Trophoblast cell (in vitro differentiated cells and primary cell): ENCODE data around the gene IGFBPL1.

ENCODE experiments used
- DNase-seq, 2 donors: peaks; one replicate each; pipeline ENCODE4 v3.0.0-alpha.2; 2016
- H2AFZ ChIP-seq: 2 replicates; pipeline ENCODE4 v1.6.1; 2013; ENCODE audit warnings: low read length, moderate library complexity, mild to moderate bottlenecking; ENCODE audit not compliant: insufficient read depth, poor library complexity
- H2AK5ac ChIP-seq: 2 replicates; pipeline ENCODE4 v1.6.1; 2013; ENCODE audit warnings: mild to moderate bottlenecking, low read length
- H2BK120ac ChIP-seq: 2 replicates; pipeline ENCODE4 v1.6.1; 2013; ENCODE audit warnings: low read length, mild to moderate bottlenecking, moderate library complexity; ENCODE audit not compliant: insufficient read depth, poor library complexity
- H2BK12ac ChIP-seq: 2 replicates; pipeline ENCODE4 v1.6.1; 2013; ENCODE audit warnings: mild to moderate bottlenecking, low read length, moderate library complexity
- H2BK5ac ChIP-seq: 2 replicates; pipeline ENCODE4 v1.6.1; 2013; ENCODE audit warnings: low read length, low read depth, moderate library complexity, mild to moderate bottlenecking; ENCODE audit not compliant: poor library complexity
- H3K14ac ChIP-seq: 2 replicates; pipeline ENCODE4 v1.6.1; 2013; ENCODE audit warnings: mild to moderate bottlenecking, low read length
- H3K18ac ChIP-seq: 2 replicates; pipeline ENCODE4 v1.6.1; 2013; ENCODE audit warnings: mild to moderate bottlenecking, low read length
- H3K23ac ChIP-seq: 2 replicates; pipeline ENCODE4 v1.6.1; 2013; ENCODE audit warnings: low read length
- H3K27ac ChIP-seq: 2 replicates; pipeline ENCODE4 v1.5.1; 2013; ENCODE audit warnings: low read depth, mild to moderate bottlenecking, inconsistent platforms, low read length, moderate library complexity
- H3K27me3 ChIP-seq: 2 replicates; pipeline ENCODE4 v1.6.1; 2013; ENCODE audit warnings: inconsistent platforms, mild to moderate bottlenecking, low read length, moderate library complexity; ENCODE audit not compliant: insufficient read depth
- H3K36me3 ChIP-seq, 2 experiments: 1 replicate in 1 of 2; 2 replicates in 1 of 2; pipeline ENCODE4 v1.6.1; 2013; ENCODE audit warnings: low read length in 2 of 2, mild to moderate bottlenecking in 2 of 2, moderate library complexity in 1 of 2; ENCODE audit not compliant: insufficient read depth in 2 of 2, control insufficient read depth in 1 of 2
- H3K4ac ChIP-seq: 2 replicates; pipeline ENCODE4 v1.6.1; 2013; ENCODE audit warnings: low read depth, mild to moderate bottlenecking, low read length, moderate library complexity
- H3K4me1 ChIP-seq, 2 experiments: 1 replicate in 1 of 2; 2 replicates in 1 of 2; pipeline ENCODE4 v1.6.1; 2013; ENCODE audit warnings: low read length in 2 of 2, mild to moderate bottlenecking in 2 of 2, moderate library complexity in 1 of 2; ENCODE audit not compliant: insufficient read depth in 2 of 2, control insufficient read depth in 1 of 2
- H3K4me2 ChIP-seq: 2 replicates; pipeline ENCODE4 v1.6.1; 2013; ENCODE audit warnings: inconsistent platforms, mild to moderate bottlenecking, low read length, moderate library complexity
- H3K4me3 ChIP-seq: 2 replicates; pipeline ENCODE4 v1.5.1; 2013; ENCODE audit warnings: mild to moderate bottlenecking, low read depth, low read length, inconsistent platforms
- H3K79me1 ChIP-seq: one replicate; pipeline ENCODE4 v1.6.1; 2013; ENCODE audit warnings: low read length
- H3K79me2 ChIP-seq: 2 replicates; pipeline ENCODE4 v1.6.1; 2013; ENCODE audit warnings: low read length, mild to moderate bottlenecking; ENCODE audit not compliant: control insufficient read depth, insufficient read depth, poor library complexity
- H3K9ac ChIP-seq: 2 replicates; pipeline ENCODE4 v1.6.1; 2013; ENCODE audit warnings: mild to moderate bottlenecking, low read length
- H3K9me3 ChIP-seq: 2 replicates; pipeline ENCODE4 v1.6.1; 2013; ENCODE audit warnings: low read depth, mild to moderate bottlenecking, control low read depth, inconsistent platforms, low read length; ENCODE audit not compliant: insufficient read depth
- H4K12ac ChIP-seq: 2 replicates; pipeline ENCODE4 v1.6.1; 2013; ENCODE audit warnings: low read depth, mild to moderate bottlenecking, low read length, moderate library complexity
- H4K8ac ChIP-seq: 2 replicates; pipeline ENCODE4 v1.6.1; 2013; ENCODE audit warnings: low read depth, mild to moderate bottlenecking, low read length, moderate library complexity
- H4K91ac ChIP-seq: one replicate; pipeline ENCODE4 v1.6.1; 2013; ENCODE audit warnings: low read depth, mild to moderate bottlenecking, low read length, moderate library complexity
- WGBS: extraction: QIAGEN DNeasy Blood & Tissue Kit; methylation state at CpG from one replicate; pipeline ENCODE4 v1.1.7; 2013; ENCODE audit warnings: missing lambda C conversion rate; ENCODE audit not compliant: insufficient read length, insufficient coverage; ENCODE audit errors: extremely low coverage; 5-methylcytosine and 5-hydroxymethylcytosine counted together

IGFBPL1 gene

GRCh38 chr9:38375572-38375963, 48.7 kb downstream of the IGFBPL1 start:
- no peaks in the 10 kb centered on the region for H3K36me3 ChIP-seq
- no peak overlapping the region for H2AFZ ChIP-seq
- no peak overlapping the region for H3K27ac ChIP-seq
- no peak overlapping the region for H3K9ac ChIP-seq
- no peak overlapping the region for H2BK12ac ChIP-seq
- H3K27me3 ChIP-seq: no peaks in the 10 kb centered on the region
- H3K4ac ChIP-seq: no peak overlapping the region
- WGBS: no CpG with 5 or more reads among the region's 10 CpGs
- no peak overlapping the region for H3K23ac ChIP-seq
- no peak overlapping the region for H3K4me2 ChIP-seq
- peaks cover 2% of the 10 kb centered on the region for H3K9me3 ChIP-seq
- no peak overlapping the region for H3K4me3 ChIP-seq
- no peak overlapping the region for H4K12ac ChIP-seq
- H3K14ac ChIP-seq: no peak overlapping the region
- no peak overlapping the region for H3K18ac ChIP-seq
- H2BK5ac ChIP-seq: no peak overlapping the region
- H2BK120ac ChIP-seq: no peak overlapping the region
- H3K4me1 ChIP-seq: peaks cover 0 to 4% of the 10 kb centered on the region in 2 experiments
- H3K79me2 ChIP-seq: no peaks in the 10 kb centered on the region
- H4K8ac ChIP-seq: no peak overlapping the region
- H3K79me1 ChIP-seq: no peaks in the 10 kb centered on the region
- no peak for DNase-seq
- H2AK5ac ChIP-seq: no peak overlapping the region
- no peak overlapping the region for H4K91ac ChIP-seq

- H3K79me2 ChIP-seq: no peaks in the 10 kb centered on the region
- H4K12ac ChIP-seq: no peak overlapping the region
- no peaks in the 10 kb centered on the region for H3K79me1 ChIP-seq
- no peaks in the 10 kb centered on the region for H3K27me3 ChIP-seq
- no peak overlapping the region for H4K91ac ChIP-seq
- WGBS: no CpG with 5 or more reads among the region's 5 CpGs
- H3K14ac ChIP-seq: no peak overlapping the region
- H2BK5ac ChIP-seq: no peak overlapping the region
- no peak overlapping the region for H3K9ac ChIP-seq
- no peak for DNase-seq
- no peak overlapping the region for H3K23ac ChIP-seq
- no peak overlapping the region for H3K4ac ChIP-seq
- no peak overlapping the region for H3K4me3 ChIP-seq
- H4K8ac ChIP-seq: no peak overlapping the region
- peaks cover 2% of the 10 kb centered on the region for H3K9me3 ChIP-seq
- H2AK5ac ChIP-seq: no peak overlapping the region
- H3K18ac ChIP-seq: no peak overlapping the region
- H2BK120ac ChIP-seq: no peak overlapping the region
- no peak overlapping the region for H3K4me2 ChIP-seq
- H3K27ac ChIP-seq: no peak overlapping the region
- H2AFZ ChIP-seq: no peak overlapping the region
- no peak overlapping the region for H2BK12ac ChIP-seq
- peaks cover 0 to 4% of the 10 kb centered on the region in 2 experiments for H3K4me1 ChIP-seq
- no peaks in the 10 kb centered on the region for H3K36me3 ChIP-seq
Measured at GRCh38 chr9:38374847-38375571, 49.2 kb downstream of the IGFBPL1 start.

GRCh38 chr9:38373679-38374078, 50.6 kb downstream of the IGFBPL1 start:
- no peak overlapping the region for H3K23ac ChIP-seq
- H2BK5ac ChIP-seq: no peak overlapping the region
- H3K79me1 ChIP-seq: no peaks in the 10 kb centered on the region
- H2AK5ac ChIP-seq: no peak overlapping the region
- H3K18ac ChIP-seq: no peak overlapping the region
- no peaks in the 10 kb centered on the region for H3K36me3 ChIP-seq
- no peak overlapping the region for H4K91ac ChIP-seq
- H3K79me2 ChIP-seq: no peaks in the 10 kb centered on the region
- no peaks in the 10 kb centered on the region for H3K27me3 ChIP-seq
- H4K12ac ChIP-seq: no peak overlapping the region
- DNase-seq: no peak
- H3K4me2 ChIP-seq: no peak overlapping the region
- H2BK12ac ChIP-seq: no peak overlapping the region
- no peak overlapping the region for H4K8ac ChIP-seq
- no peak overlapping the region for H2BK120ac ChIP-seq
- no peak overlapping the region for H3K27ac ChIP-seq
- H3K9ac ChIP-seq: no peak overlapping the region
- peaks cover 0 to 5% of the 10 kb centered on the region in 2 experiments for H3K4me1 ChIP-seq
- H2AFZ ChIP-seq: no peak overlapping the region
- H3K4ac ChIP-seq: no peak overlapping the region
- no peak overlapping the region for H3K4me3 ChIP-seq
- no CpG with 5 or more reads among the region's 3 CpGs for WGBS
- no peak overlapping the region for H3K14ac ChIP-seq
- peaks cover 1% of the 10 kb centered on the region for H3K9me3 ChIP-seq

DNA sequence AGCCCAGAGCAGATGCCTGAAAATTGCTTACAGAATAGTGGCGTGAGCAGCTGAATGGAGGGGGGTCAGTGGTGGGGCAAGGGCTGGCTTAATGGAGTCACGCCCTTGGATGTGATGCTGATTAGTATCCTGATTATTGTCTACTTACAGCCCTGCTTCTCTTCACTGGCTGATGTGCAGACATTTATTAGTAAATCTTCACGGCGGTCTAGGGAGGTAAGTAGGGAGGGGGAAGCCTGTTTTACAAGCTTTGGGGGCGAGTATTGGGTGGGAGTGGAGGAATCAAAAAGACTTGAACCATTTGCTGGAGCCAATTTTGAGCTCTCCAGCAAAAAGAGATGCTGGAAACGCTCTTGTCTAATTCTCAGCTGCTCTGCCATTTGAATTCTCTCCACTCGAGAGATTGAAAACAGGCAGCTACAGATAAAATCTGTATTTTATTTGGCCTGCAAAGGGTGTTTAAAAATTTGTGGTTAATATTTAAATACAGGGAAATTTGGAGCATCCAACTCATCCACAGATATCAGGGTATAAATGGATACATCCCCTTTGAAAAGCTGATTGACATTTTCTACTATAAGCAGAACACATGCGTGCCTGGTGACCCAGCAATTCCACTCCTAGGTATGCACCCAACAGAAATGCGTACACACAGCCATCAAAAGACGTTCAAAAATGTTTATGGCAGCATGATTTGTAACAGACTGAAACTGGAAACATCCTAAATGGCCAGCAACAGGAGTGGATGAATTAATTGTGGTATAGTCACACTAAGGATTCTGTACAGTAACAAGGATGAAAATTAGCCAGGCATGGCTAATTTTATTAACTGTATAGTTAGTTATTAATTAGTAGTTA, 51.3 kb downstream of the IGFBPL1 start:
- H2BK5ac ChIP-seq: no peak overlapping the region
- H3K4me2 ChIP-seq: no peak overlapping the region
- no peak overlapping the region for H2BK120ac ChIP-seq
- no peaks in the 10 kb centered on the region for H3K27me3 ChIP-seq
- H3K36me3 ChIP-seq: no peaks in the 10 kb centered on the region
- H3K79me1 ChIP-seq: no peaks in the 10 kb centered on the region
- H2AK5ac ChIP-seq: no peak overlapping the region
- no peak overlapping the region for H3K14ac ChIP-seq
- no peak overlapping the region for H4K8ac ChIP-seq
- no peak overlapping the region for H2BK12ac ChIP-seq
- no peak overlapping the region for H3K23ac ChIP-seq
- peaks cover 0 to 6% of the 10 kb centered on the region in 2 experiments for H3K4me1 ChIP-seq
- no peak for DNase-seq
- H3K9ac ChIP-seq: no peak overlapping the region
- H4K12ac ChIP-seq: no peak overlapping the region
- peak overlapping the region; percentile 4 for H4K91ac ChIP-seq
- no CpG with 5 or more reads among the region's 10 CpGs for WGBS
- no peak overlapping the region for H3K4ac ChIP-seq
- H3K79me2 ChIP-seq: no peaks in the 10 kb centered on the region
- no peaks in the 10 kb centered on the region for H3K9me3 ChIP-seq
- no peak overlapping the region for H3K18ac ChIP-seq
- H3K4me3 ChIP-seq: no peak overlapping the region
- no peak overlapping the region for H2AFZ ChIP-seq
- no peak overlapping the region for H3K27ac ChIP-seq
